ENCODE measurements around the gene SH3BGRL3.

GRCh38 chr1:26268290-26269197 lies 11.3 kb upstream of the SH3BGRL3 start:
- TF ChIP-seq POLR2A (IDR thresholded peaks at IDR 0.05) (no peak), CTCF (IDR thresholded peaks at IDR 0.05) (no peak)

All from body of pancreas (tissue), 4 donors.